Measurements from ENCODE around the gene APOL3. TPM values are rescaled to one million over a fixed set of nuclear protein-coding genes. Genes with fewer than 3 reads are reported as not detected.
"Not testable (repeated sequence)": the region's sequence is repeated elsewhere in the genome, so short reads cannot be mapped to it uniquely, and the experiment has no call there.

Gene APOL3
- total and polyA plus RNA-seq, 10 of the 15 experiments (the other 5 are each of a cell fraction or from before 2014, with no cell fraction given), result 6.9 to 66.8 (median 48.5) TPM

- no peak overlapping the region for H3K4me2 ChIP-seq (ENCODE audit: control insufficient read depth, insufficient read depth)
- ChIA-PET RAD21 (ENCODE audit: unreplicated experiment) (no interaction called here), CTCF (interaction anchor here (1.8 kb wide), 1 partner anchor 34 kb away, joined by 12 read pairs; no protein-coding TSS in a partner anchor), SMC1A (ENCODE audit: uncharacterized antibody, unreplicated experiment) (no interaction called here), POLR2A (no interaction called here)
- H3K36me3 ChIP-seq (ENCODE audit: control insufficient read depth in 2 of 2, insufficient read depth in 2 of 2, low read length in 1 of 2), result no peaks in the 10 kb centered on the region
- H3K27me3 ChIP-seq (replicated peaks in 1 of 2; ENCODE audit: control insufficient read depth in 2 of 2, insufficient read depth in 2 of 2, low read length in 1 of 2), result no peaks in the 10 kb centered on the region
- no peaks in the 10 kb centered on the region for H3K9me3 ChIP-seq (replicated peaks; ENCODE audit: control insufficient read depth, insufficient read depth, low read length)
- intact Hi-C loops (cut with micrococcal nuclease; ENCODE audit: unreplicated experiment) (no loop called here), in situ Hi-C loops (cut with MboI) (no loop called here)
- H2AFZ ChIP-seq (ENCODE audit: control insufficient read depth, low read depth, low read length), result no peak overlapping the region
- BruUV-seq (replicated peaks), result no TSS peak
- ATAC-seq (no peak), FAIRE-seq (no peak), DNase-seq (ENCODE audit: low read depth, low spot score) (no peak)
- TF ChIP-seq PAX8 (IDR thresholded peaks at IDR 0.05) (no peak), ESRRA (IDR thresholded peaks at IDR 0.05; ENCODE audit: low read length) (no peak)
- TF ChIP-seq, protein P1, sequence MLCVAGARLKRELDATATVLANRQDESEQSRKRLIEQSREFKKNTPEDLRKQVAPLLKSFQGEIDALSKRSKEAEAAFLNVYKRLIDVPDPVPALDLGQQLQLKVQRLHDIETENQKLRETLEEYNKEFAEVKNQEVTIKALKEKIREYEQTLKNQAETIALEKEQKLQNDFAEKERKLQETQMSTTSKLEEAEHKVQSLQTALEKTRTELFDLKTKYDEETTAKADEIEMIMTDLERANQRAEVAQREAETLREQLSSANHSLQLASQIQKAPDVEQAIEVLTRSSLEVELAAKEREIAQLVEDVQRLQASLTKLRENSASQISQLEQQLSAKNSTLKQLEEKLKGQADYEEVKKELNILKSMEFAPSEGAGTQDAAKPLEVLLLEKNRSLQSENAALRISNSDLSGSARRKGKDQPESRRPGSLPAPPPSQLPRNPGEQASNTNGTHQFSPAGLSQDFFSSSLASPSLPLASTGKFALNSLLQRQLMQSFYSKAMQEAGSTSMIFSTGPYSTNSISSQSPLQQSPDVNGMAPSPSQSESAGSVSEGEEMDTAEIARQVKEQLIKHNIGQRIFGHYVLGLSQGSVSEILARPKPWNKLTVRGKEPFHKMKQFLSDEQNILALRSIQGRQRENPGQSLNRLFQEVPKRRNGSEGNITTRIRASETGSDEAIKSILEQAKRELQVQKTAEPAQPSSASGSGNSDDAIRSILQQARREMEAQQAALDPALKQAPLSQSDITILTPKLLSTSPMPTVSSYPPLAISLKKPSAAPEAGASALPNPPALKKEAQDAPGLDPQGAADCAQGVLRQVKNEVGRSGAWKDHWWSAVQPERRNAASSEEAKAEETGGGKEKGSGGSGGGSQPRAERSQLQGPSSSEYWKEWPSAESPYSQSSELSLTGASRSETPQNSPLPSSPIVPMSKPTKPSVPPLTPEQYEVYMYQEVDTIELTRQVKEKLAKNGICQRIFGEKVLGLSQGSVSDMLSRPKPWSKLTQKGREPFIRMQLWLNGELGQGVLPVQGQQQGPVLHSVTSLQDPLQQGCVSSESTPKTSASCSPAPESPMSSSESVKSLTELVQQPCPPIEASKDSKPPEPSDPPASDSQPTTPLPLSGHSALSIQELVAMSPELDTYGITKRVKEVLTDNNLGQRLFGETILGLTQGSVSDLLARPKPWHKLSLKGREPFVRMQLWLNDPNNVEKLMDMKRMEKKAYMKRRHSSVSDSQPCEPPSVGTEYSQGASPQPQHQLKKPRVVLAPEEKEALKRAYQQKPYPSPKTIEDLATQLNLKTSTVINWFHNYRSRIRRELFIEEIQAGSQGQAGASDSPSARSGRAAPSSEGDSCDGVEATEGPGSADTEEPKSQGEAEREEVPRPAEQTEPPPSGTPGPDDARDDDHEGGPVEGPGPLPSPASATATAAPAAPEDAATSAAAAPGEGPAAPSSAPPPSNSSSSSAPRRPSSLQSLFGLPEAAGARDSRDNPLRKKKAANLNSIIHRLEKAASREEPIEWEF (IDR thresholded peaks at IDR 0.05; ENCODE audit: insufficient replicate concordance, low read depth, low read length), result no peak
- TF ChIP-seq, protein P2, sequence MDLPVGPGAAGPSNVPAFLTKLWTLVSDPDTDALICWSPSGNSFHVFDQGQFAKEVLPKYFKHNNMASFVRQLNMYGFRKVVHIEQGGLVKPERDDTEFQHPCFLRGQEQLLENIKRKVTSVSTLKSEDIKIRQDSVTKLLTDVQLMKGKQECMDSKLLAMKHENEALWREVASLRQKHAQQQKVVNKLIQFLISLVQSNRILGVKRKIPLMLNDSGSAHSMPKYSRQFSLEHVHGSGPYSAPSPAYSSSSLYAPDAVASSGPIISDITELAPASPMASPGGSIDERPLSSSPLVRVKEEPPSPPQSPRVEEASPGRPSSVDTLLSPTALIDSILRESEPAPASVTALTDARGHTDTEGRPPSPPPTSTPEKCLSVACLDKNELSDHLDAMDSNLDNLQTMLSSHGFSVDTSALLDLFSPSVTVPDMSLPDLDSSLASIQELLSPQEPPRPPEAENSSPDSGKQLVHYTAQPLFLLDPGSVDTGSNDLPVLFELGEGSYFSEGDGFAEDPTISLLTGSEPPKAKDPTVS (IDR thresholded peaks at IDR 0.05; ENCODE audit: low read depth, low read length), result no peak
- 38% methylated on average over 9 of the region's 9 CpGs for WGBS (ENCODE audit: insufficient coverage, insufficient replicate concordance, low lambda C conversion rate, missing lambda C conversion rate)
- no peak overlapping the region for H3K4me3 ChIP-seq
- H4K20me1 ChIP-seq (ENCODE audit: control insufficient read depth, insufficient read depth), result no peaks in the 10 kb centered on the region
- no peak overlapping the region for H3K27ac ChIP-seq (ENCODE audit: control insufficient read depth, insufficient read depth)
- H3K79me2 ChIP-seq (ENCODE audit: control insufficient read depth, insufficient read depth, low read length), result no peaks in the 10 kb centered on the region
- H3K9ac ChIP-seq (ENCODE audit: control insufficient read depth, insufficient read depth, low read length), result no peak overlapping the region
- H3K4me1 ChIP-seq (ENCODE audit: control insufficient read depth, insufficient read depth, low read length), result peaks cover 12% of the 10 kb centered on the region
These were observed 60.3 kb downstream of the APOL3 start for GRCh38 chr22:36100134-36100824.

DNA sequence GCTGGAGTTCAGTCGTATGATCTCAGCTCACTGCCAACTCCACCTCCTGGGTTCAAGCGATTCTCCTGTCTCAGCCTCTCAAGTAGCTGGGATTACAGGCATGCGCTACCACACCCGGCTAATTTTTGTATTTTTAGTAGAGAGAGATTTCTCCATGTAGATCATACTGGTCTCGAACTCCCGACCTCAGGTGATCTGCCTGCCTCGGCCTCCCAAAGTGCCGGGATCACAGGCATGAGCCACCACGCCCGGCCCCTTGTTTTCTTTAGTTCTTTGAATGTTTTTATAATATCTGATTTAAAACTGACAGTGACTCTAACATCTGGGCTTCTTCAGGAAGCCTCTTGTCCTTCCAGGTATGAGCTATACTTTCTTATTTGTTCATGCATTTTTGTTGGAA is 61.0 kb downstream of the APOL3 start:
- RAD21 ChIA-PET (ENCODE audit: unreplicated experiment), result not testable (repeated sequence)

More for the DNA sequence above, 61.0 kb downstream of the APOL3 start:
- ATAC-seq; POLR2A ChIA-PET; BruUV-seq (replicated peaks); DNase-seq (ENCODE audit: low read depth, low spot score); H4K20me1 ChIP-seq (ENCODE audit: control insufficient read depth, insufficient read depth); SMC1A ChIA-PET (ENCODE audit: uncharacterized antibody, unreplicated experiment); H3K27ac ChIP-seq (ENCODE audit: control insufficient read depth, insufficient read depth); H3K9me3 ChIP-seq (replicated peaks; ENCODE audit: control insufficient read depth, insufficient read depth, low read length); H2AFZ ChIP-seq (ENCODE audit: control insufficient read depth, low read depth, low read length); in situ Hi-C loops (cut with MboI); H3K9ac ChIP-seq (ENCODE audit: control insufficient read depth, insufficient read depth, low read length); H3K27me3 ChIP-seq (replicated peaks in 1 of 2; ENCODE audit: control insufficient read depth in 2 of 2, insufficient read depth in 2 of 2, low read length in 1 of 2); intact Hi-C loops (cut with micrococcal nuclease; ENCODE audit: unreplicated experiment); H3K36me3 ChIP-seq (ENCODE audit: control insufficient read depth in 2 of 2, insufficient read depth in 2 of 2, low read length in 1 of 2); FAIRE-seq; H3K4me3 ChIP-seq; H3K4me2 ChIP-seq (ENCODE audit: control insufficient read depth, insufficient read depth); H3K79me2 ChIP-seq (ENCODE audit: control insufficient read depth, insufficient read depth, low read length): not testable (repeated sequence)
- CTCF ChIA-PET, result interaction anchor here (0.7 to 1.8 kb wide), 2 partner anchors 13 to 34 kb away, joined by 3 to 12 read pairs; no protein-coding TSS in a partner anchor
- peaks cover 12% of the 10 kb centered on the region for H3K4me1 ChIP-seq (ENCODE audit: control insufficient read depth, insufficient read depth, low read length)
- 52% methylated on average over 10 of the region's 10 CpGs for WGBS (ENCODE audit: insufficient coverage, insufficient replicate concordance, low lambda C conversion rate, missing lambda C conversion rate)
